Left ventricle myocardium inferior (tissue), 1 donor: ENCODE measurements around the gene COL24A1. TPM values are rescaled to one million over a fixed set of nuclear protein-coding genes. Genes with fewer than 3 reads are reported as not detected.

Source experiments
- DNase-seq: peaks from one replicate; pipeline ENCODE4 v3.0.0-alpha.2; 2020
- H3K27ac ChIP-seq: fragments of 200-600 bp; replicated peaks from 2 replicates; pipeline ENCODE4 v1.8.0; 2021
- H3K27me3 ChIP-seq: fragments of 200-600 bp; 2 replicates; pipeline ENCODE4 v1.8.0; 2021; ENCODE audit warnings: low read depth
- H3K36me3 ChIP-seq: fragments of 200-600 bp; 2 replicates; pipeline ENCODE4 v1.8.0; 2021
- H3K4me1 ChIP-seq: fragments of 200-600 bp; 2 replicates; pipeline ENCODE4 v1.8.0; 2021
- H3K4me3 ChIP-seq: fragments of 200-600 bp; 2 replicates; pipeline ENCODE4 v1.8.0; 2021; ENCODE audit warnings: mild to moderate bottlenecking, moderate library complexity
- H3K9me3 ChIP-seq: fragments of 200-600 bp; replicated peaks from 2 replicates; pipeline ENCODE4 v1.8.0; 2021
- CTCF ChIP-seq: fragments of 200-600 bp; IDR thresholded peaks from 2 replicates; pipeline ENCODE4 v1.8.0; 2021; ENCODE audit warnings: antibody characterized with exemption, mild to moderate bottlenecking, borderline replicate concordance
- intact Hi-C: fragments of 100-400 bp; cut with micrococcal nuclease; formaldehyde crosslinking; loops from one replicate; pipeline ENCODE4 v1.11.0; 2022
- total RNA-seq: library from RNA; stranded (reverse); fragmentation: NEBNext Ultra II Directional; extraction: Animal tissue kit (Norgen Biotek cat#: 25700); gene quantifications from one replicate; pipeline ENCODE4 v1.2.1, GENCODE V29; 2021
- donor health status: DM: no; HTN: yes; CAD: no; lungs with severe emphysema.

COL24A1 gene
- total RNA-seq, 1 donor from 2014 or later = 0.74 TPM

- Histone ChIP-seq H3K9me3 (no peaks in the 10 kb centered on the region), H3K27ac (no peak overlapping the region), H3K27me3 (no peaks in the 10 kb centered on the region), H3K36me3 (no peaks in the 10 kb centered on the region), H3K4me1 (no peaks in the 10 kb centered on the region), H3K4me3 (no peak overlapping the region)
- TF ChIP-seq CTCF = no peak
- intact Hi-C loops = no loop called here
- DNase-seq = no peak
Observed at GRCh38 chr1:85818371-85818770, 338.2 kb downstream of the COL24A1 start.

- intact Hi-C loops = no loop called here
- DNase-seq = no peak
- Histone ChIP-seq H3K27ac (no peak overlapping the region), H3K4me1 (no peaks in the 10 kb centered on the region), H3K4me3 (no peak overlapping the region), H3K9me3 (no peaks in the 10 kb centered on the region), H3K27me3 (no peaks in the 10 kb centered on the region), H3K36me3 (no peaks in the 10 kb centered on the region)
- no peak for TF ChIP-seq CTCF
Observed at GRCh38 chr1:85816606-85817005, 340.0 kb downstream of the COL24A1 start.

GRCh38 chr1:85815906-85816305 is 340.7 kb downstream of the COL24A1 start:
- peak; percentile 28 for DNase-seq
- Histone ChIP-seq H3K4me1 (no peaks in the 10 kb centered on the region), H3K27ac (no peak overlapping the region), H3K36me3 (no peaks in the 10 kb centered on the region), H3K4me3 (no peak overlapping the region), H3K9me3 (no peaks in the 10 kb centered on the region), H3K27me3 (no peaks in the 10 kb centered on the region)
- intact Hi-C loops = no loop called here
- TF ChIP-seq CTCF = no peak

- intact Hi-C loops = no loop called here
- H3K9me3 ChIP-seq = peaks cover 16% of the 10 kb centered on the region
- no peaks in the 10 kb centered on the region for H3K4me1 ChIP-seq
- H3K27me3 ChIP-seq = no peaks in the 10 kb centered on the region
- DNase-seq = no peak
- TF ChIP-seq CTCF = no peak
- no peak overlapping the region for H3K4me3 ChIP-seq
- no peaks in the 10 kb centered on the region for H3K36me3 ChIP-seq
- H3K27ac ChIP-seq = no peak overlapping the region
Observed at GRCh38 chr1:85806236-85806965, 350.2 kb downstream of the COL24A1 start.

- intact Hi-C loops = no loop called here
- Histone ChIP-seq H3K4me1 (no peaks in the 10 kb centered on the region), H3K36me3 (no peaks in the 10 kb centered on the region), H3K27ac (no peak overlapping the region), H3K4me3 (no peak overlapping the region), H3K9me3 (no peaks in the 10 kb centered on the region), H3K27me3 (no peaks in the 10 kb centered on the region)
- TF ChIP-seq CTCF = no peak
- no peak for DNase-seq
Observed at GRCh38 chr1:85801520-85801919, 355.1 kb downstream of the COL24A1 start.
